Stimulated activated CD4-positive, alpha-beta T cell treated with anti-CD3 and anti-CD28 coated beads, Interleukin-12 subunit alpha, Interleukin-12 subunit beta, amount 100 ng/mL, for 4 hours (primary cell): Measurements from ENCODE around the gene CTU2.

Source experiments
- DNase-seq: peaks from one replicate; pipeline ENCODE4 v3.0.0-alpha.2; 2020

Gene CTU2

GRCh38 chr16:88697831-88698615 lies 8.3 kb upstream of the CTU2 start:
- DNase-seq = no peak

DNA sequence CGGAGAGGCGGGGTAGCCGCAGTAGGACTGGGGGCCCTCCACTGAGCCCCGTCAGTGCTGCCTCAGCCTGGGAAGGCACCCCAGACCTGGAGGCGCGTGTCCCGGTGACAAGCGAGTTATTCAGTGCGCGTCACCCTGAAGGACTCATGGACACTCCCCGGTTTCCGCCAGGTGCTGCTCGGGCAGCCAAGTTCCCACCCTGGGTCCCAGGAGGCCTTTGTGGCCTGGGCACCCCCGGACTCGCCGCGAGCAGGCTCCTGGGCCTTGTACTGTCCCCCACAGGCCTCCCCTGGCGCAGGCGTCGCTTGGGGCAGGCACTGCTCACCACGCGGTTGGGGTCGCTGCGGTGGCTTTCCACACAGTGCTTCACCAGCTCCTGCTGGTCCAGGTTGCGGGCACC lies 7.7 kb upstream of the CTU2 start:
- DNase-seq = no peak

DNA sequence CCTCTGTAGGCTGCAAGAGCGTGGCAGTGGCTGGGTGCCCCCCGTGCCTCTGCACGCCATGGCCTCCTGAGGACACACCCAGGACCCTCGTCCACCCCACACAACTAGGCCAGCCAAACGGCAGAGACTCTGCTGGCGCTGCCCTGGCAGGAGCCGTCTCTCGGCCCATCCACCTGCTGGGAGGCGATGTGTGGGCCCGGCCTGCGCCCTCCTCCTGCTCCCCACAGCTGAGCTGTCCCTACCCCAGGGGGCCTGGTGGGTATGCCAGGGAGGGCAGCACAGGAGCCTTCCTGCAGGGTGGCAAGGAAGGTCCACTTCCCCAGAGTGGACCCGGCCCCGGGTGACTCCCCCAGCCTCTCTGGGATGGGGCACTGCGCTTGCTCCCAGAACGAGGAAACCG lies 7.1 kb upstream of the CTU2 start:
- no peak for DNase-seq

DNA sequence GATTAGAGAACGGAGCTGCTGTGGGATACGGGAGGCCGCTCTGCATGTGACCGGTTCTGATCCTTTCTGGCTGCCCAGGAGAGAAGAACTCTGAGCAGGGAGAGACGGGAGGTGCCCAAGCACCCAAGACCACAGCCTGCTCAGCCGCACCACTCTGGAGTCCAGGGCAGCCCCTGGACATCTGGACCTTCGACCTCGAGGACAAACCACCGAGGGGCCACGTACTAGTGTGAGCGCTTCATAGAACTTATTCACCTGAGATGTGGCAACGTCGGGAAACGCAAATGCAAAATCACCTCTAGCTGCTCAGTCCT lies 6.0 kb upstream of the CTU2 start:
- no peak for DNase-seq

- peak; percentile 90 for DNase-seq
Measured at GRCh38 chr16:88700636-88701482, 5.4 kb upstream of the CTU2 start.

- DNase-seq = peak; percentile 28
Measured at GRCh38 chr16:88701581-88702370, 4.5 kb upstream of the CTU2 start.

- no peak for DNase-seq
Measured at GRCh38 chr16:88702371-88703210, 3.7 kb upstream of the CTU2 start.

GRCh38 chr16:88703486-88704309 lies 2.6 kb upstream of the CTU2 start:
- peak; percentile 60 for DNase-seq

DNA sequence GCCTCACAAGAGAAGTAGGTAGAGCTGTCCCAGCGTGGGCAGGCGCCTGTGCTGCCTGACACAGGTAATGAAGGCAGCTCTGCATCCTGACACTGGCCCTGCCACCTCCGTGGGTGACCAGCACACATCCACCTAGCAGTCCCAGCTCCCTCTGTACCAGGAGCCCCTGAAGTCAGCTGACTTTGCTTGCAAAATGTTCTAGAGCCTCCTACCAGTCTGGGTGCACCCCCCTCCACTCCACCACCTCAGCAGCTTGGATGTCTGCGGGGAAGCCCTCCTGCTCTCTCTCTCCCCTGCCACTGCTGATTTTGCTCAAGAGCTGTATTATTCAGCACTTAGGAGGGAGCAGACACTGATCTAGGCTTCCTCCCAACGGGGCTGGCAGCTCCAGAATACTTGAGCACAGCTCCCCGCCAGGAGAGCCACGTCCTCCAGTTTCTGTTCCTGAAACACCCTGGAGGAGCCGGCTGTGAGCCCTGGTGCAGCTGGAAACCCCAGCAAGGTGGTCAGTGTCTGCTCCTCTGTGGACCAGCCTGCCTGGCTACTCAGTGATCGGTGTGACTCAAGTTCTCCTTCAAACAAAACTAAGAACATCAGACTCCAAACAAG lies 1.1 kb upstream of the CTU2 start:
- DNase-seq = no peak

- DNase-seq = peak; percentile 22
Measured at GRCh38 chr16:88705801-88706228, 488 bp upstream of the CTU2 start.

GRCh38 chr16:88706965-88707826 lies 893 bp downstream of the CTU2 start:
- no peak for DNase-seq

DNA sequence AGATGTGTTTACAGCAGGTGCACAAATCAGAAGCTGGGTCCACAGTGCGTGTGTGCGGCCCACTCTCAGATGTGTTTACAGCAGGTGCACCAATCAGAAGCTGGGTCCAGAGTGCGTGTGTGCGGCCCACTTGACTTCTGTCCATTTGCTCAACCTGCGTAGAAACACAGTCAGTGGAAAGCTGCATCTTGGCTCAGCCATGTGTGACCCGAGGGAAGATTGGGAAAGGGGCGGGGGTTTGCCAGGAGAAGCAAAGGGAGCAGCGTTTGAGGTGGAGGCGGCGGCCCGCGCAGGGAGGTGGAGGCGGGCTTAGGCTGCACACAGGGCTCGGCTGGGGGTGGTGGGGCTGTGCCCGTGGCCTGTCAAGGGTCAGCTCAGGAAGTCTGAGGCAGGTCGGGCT lies 4.3 kb downstream of the CTU2 start:
- no peak for DNase-seq

- DNase-seq = no peak
Measured at GRCh38 chr16:88711750-88712340, 5.5 kb downstream of the CTU2 start.

GRCh38 chr16:88712362-88712979 lies 6.2 kb downstream of the CTU2 start:
- DNase-seq = no peak

DNA sequence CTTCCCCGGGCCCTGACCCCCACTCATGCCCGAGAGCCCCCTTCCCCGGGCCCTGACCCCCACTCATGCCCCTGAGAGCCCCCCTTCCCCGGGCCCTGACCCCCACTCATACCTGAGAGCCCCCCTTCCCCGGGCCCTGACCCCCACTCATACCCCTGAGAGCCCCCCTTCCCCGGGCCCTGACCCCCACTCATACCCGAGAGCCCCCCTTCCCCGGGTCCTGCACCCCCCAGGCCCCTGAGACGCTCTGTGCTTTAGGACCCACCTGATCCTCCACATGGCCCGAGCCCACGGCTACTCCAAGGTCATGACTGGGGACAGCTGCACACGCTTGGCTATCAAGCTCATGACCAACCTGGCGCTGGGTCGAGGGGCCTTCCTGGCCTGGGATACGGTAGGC lies 6.8 kb downstream of the CTU2 start:
- DNase-seq = no peak

DNA sequence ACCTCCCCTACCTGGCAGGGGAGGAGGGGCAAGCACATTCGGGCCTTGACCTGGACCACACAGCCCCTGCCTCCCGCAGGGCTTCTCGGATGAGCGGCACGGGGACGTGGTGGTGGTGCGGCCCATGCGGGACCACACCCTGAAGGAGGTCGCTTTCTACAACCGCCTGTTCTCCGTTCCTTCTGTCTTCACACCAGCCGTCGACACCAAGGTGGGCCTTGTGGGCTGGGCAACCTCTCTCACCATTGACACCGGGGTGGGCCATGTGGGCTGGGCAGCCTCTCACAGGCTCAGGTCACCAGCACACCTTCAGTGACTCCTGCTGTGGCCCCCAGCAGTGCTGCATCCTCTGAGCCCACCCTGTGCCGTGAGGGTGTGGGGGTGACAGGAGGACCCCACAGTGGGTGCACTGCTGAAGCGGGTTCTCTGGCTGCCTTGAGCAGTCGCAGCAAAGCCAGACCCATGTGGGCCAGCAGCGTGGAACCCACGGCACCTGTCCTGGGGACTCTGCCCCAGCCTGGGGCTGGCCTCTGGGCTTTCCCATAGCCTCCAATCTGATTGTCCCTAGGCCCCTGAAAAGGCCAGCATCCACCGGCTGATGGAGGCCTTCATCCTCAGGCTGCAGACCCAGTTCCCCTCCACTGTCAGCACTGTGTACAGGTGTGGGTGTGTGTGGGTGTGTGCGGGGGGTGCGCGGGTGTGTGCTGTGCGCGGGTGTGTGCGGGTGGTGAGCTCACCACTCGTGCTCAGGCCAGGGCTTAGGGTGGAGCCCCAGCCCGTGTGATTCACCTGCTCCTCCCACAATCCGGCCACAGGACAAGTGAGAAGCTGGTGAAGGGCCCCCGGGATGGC lies 7.5 kb downstream of the CTU2 start:
- no peak for DNase-seq

GRCh38 chr16:88714420-88715302 lies 8.4 kb downstream of the CTU2 start:
- DNase-seq = no peak
